Muscle of leg (tissue), 11 donors: ENCODE results near the gene SHB. TPM values are rescaled to one million over a fixed set of nuclear protein-coding genes. Genes with fewer than 3 reads are reported as not detected.

Experiments used
- DNase-seq: peaks from one replicate; pipeline ENCODE4 v3.0.0; 2013
- H3K27ac ChIP-seq: one replicate; pipeline ENCODE4 v1.5.1; 2013; ENCODE audit warnings: mild to moderate bottlenecking, low read length, control low read depth
- H3K27me3 ChIP-seq: one replicate; pipeline ENCODE4 v1.6.1; 2013; ENCODE audit warnings: low read length; ENCODE audit not compliant: control insufficient read depth, insufficient read depth
- H3K36me3 ChIP-seq: one replicate; pipeline ENCODE4 v1.6.1; 2013; ENCODE audit warnings: low read length; ENCODE audit not compliant: control insufficient read depth, insufficient read depth
- H3K4me1 ChIP-seq: one replicate; pipeline ENCODE4 v1.6.1; 2013; ENCODE audit warnings: low read length; ENCODE audit not compliant: control insufficient read depth, insufficient read depth
- H3K4me3 ChIP-seq: one replicate; pipeline ENCODE4 v1.5.1; 2013; ENCODE audit warnings: low read length, control low read depth
- H3K9me3 ChIP-seq: replicated peaks from 2 replicates; pipeline ENCODE4 v1.6.1; 2013; ENCODE audit warnings: low read depth, low read length; ENCODE audit not compliant: control insufficient read depth
- WGBS: methylation state at CpG from one replicate; pipeline ENCODE4 v1.1.5; 2013; ENCODE audit warnings: missing lambda C conversion rate; ENCODE audit not compliant: insufficient coverage; 5-methylcytosine and 5-hydroxymethylcytosine counted together
- polyA plus RNA-seq, 8 donors: library from polyadenylated mRNA; unstranded; fragments of 120-200 nt; gene quantifications; one replicate each; pipeline versions ENCODE4 v1.2.1 to v1.2.3, GENCODE V29; 2013; ENCODE audit warnings: inconsistent platforms in 1 of 8, low replicate concordance in 1 of 8; ENCODE audit not compliant: insufficient read length in 8 of 8, insufficient read depth in 1 of 8
- total RNA-seq: library from RNA; stranded (reverse); fragments of 120-200 nt; gene quantifications from one replicate; pipeline ENCODE4 v1.2.4, GENCODE V29; 2013

Gene SHB
- total and polyA plus RNA-seq, 9 donors, result 5.0 to 9.1 (median 6.2) TPM

DNA sequence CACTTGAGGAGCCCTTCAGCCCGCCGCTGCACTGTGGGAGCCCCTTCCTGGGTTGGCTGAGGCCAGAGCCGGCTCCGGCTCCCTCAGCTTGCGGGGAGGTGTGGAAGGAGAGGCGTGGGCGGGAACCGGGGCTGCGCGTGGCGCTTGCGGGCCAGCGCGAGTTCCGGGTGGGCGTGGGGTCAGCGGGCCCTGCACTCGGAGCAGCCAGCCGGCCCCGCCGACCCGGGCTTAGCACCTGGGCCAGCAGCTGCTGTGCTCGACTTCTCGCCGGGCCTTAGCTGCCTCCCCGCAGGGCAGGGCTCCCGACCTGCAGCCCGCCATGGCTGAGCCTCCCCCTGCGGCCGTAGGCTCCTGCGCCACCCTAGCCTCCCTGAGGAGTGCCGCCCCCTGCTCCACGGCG lies 6.2 kb upstream of the SHB start:
- Histone ChIP-seq H3K4me3 (no peak overlapping the region), H3K36me3 (no peaks in the 10 kb centered on the region), H3K27me3 (no peaks in the 10 kb centered on the region), H3K27ac (no peak overlapping the region), H3K4me1 (peaks cover 14% of the 10 kb centered on the region), H3K9me3 (no peaks in the 10 kb centered on the region)
- DNase-seq, result no peak
- WGBS, result 94% methylated on average over 23 of the region's 34 CpGs

GRCh38 chr9:38074441-38074961 lies 5.5 kb upstream of the SHB start:
- WGBS, result 33% methylated on average over 1 of the region's 5 CpGs

GRCh38 chr9:38073882-38074281 lies 4.9 kb upstream of the SHB start:
- Histone ChIP-seq H3K4me3 (no peak overlapping the region), H3K27me3 (no peaks in the 10 kb centered on the region), H3K27ac (no peak overlapping the region), H3K9me3 (no peaks in the 10 kb centered on the region), H3K4me1 (peaks cover 14% of the 10 kb centered on the region), H3K36me3 (no peaks in the 10 kb centered on the region)
- 85% methylated on average over 1 of the region's 3 CpGs for WGBS
- DNase-seq, result no peak

More at GRCh38 chr9:38074441-38074961, 5.5 kb upstream of the SHB start:
- Histone ChIP-seq H3K27ac (peak overlapping the region; percentile 3), H3K4me3 (no peak overlapping the region), H3K27me3 (no peaks in the 10 kb centered on the region), H3K36me3 (no peaks in the 10 kb centered on the region), H3K4me1 (peaks cover 16% of the 10 kb centered on the region), H3K9me3 (no peaks in the 10 kb centered on the region)
- DNase-seq, result peak; percentile 48

DNA sequence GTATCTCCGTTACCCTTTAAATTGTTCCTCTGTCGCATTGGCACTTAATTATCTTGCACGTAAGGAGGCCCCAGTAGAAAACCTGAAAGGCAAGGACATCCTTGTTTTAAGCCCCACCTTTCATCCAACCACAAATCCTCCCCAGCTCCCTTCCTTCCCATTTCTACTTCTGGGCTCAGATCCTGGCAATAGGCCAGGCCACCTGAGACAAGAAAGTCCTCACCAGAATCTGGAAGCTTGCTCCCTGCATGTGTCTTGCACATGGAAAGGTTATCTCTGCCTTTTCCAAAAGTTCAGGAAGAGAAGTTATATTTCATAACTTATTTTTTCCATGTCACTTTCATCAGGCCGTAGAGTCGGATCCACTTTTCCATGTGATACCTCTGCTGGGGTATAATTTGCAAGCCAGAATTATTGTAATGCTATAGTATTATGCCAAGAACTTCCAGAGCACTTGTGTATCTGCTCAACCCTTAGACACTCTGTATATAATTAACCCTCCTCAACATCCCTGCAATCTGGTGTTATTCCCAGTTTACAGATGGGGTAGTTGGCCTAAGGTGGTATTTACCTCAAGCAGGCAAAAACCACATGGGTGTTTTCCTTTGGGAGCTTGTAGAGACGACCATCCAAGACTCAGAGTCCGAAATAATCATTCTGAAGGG lies 2.6 kb upstream of the SHB start:
- Histone ChIP-seq H3K27ac (no peak overlapping the region), H3K36me3 (no peaks in the 10 kb centered on the region), H3K27me3 (peaks cover 7% of the 10 kb centered on the region), H3K9me3 (no peaks in the 10 kb centered on the region), H3K4me3 (no peak overlapping the region), H3K4me1 (peaks cover 26% of the 10 kb centered on the region)
- DNase-seq, result peak; percentile 62
- WGBS, result 41% methylated on average over 3 of the region's 7 CpGs

GRCh38 chr9:38067859-38068681 lies 957 bp downstream of the SHB start:
- peaks cover 43% of the 10 kb centered on the region for H3K4me1 ChIP-seq
- peaks cover 10% of the 10 kb centered on the region for H3K27me3 ChIP-seq
- H3K9me3 ChIP-seq, result no peaks in the 10 kb centered on the region
- DNase-seq, result peak; percentile 49
- no peaks in the 10 kb centered on the region for H3K36me3 ChIP-seq
- peak overlapping the region; percentile 54 for H3K4me3 ChIP-seq
- H3K27ac ChIP-seq, result peak overlapping the region; percentile 65
- under 1% methylated on average over 106 of the region's 107 CpGs for WGBS

GRCh38 chr9:38066914-38067858 lies 1.8 kb downstream of the SHB start:
- H3K9me3 ChIP-seq, result no peaks in the 10 kb centered on the region
- peak; percentile 46 for DNase-seq
- no peaks in the 10 kb centered on the region for H3K36me3 ChIP-seq
- peak overlapping the region; percentile 54 for H3K4me3 ChIP-seq
- peaks cover 51% of the 10 kb centered on the region for H3K4me1 ChIP-seq
- WGBS, result 2% methylated on average over 44 of the region's 47 CpGs
- peak overlapping the region; percentile 65 for H3K27ac ChIP-seq
- peaks cover 10% of the 10 kb centered on the region for H3K27me3 ChIP-seq

GRCh38 chr9:38066197-38066913 lies 2.7 kb downstream of the SHB start:
- Histone ChIP-seq H3K4me3 (peak overlapping the region; percentile 54), H3K4me1 (peaks cover 59% of the 10 kb centered on the region), H3K27me3 (peaks cover 10% of the 10 kb centered on the region), H3K9me3 (no peaks in the 10 kb centered on the region), H3K27ac (peak overlapping the region; percentile 7), H3K36me3 (no peaks in the 10 kb centered on the region)
- no peak for DNase-seq
- whole genome bisulfite sequencing, result 69% methylated on average over 5 of the region's 7 CpGs

- Histone ChIP-seq H3K27me3 (peaks cover 10% of the 10 kb centered on the region), H3K27ac (no peak overlapping the region), H3K4me1 (peaks cover 65% of the 10 kb centered on the region), H3K4me3 (no peak overlapping the region), H3K9me3 (no peaks in the 10 kb centered on the region), H3K36me3 (no peaks in the 10 kb centered on the region)
- no peak for DNase-seq
- 47% methylated on average over 4 of the region's 9 CpGs for whole genome bisulfite sequencing
Observed at GRCh38 chr9:38065369-38066075, 3.5 kb downstream of the SHB start.

DNA sequence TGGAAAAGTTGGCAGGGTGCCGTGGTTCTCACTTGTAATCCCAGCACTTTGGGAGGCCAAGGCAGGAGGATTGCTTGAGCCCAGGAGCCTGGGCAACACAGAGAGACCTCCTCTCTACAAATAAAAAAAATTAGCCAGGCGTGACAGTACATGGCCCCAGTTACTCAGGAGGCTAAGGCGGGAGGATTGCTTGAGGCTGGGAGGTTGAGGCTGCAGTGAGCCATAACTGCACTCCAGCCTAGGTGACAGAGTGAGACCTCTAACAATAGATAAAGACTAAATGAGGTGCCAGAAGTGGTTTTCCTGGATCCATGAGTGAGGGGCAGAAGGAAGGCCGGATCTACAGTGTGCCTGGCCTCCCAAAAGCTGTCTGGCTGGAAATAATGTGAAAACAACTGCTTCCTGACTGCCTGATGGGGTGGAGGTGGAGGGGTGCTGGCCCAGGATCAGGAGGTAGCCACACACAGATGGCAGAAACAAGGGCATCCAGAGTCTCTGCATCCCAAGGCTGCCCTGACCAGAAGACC lies 4.1 kb downstream of the SHB start:
- Histone ChIP-seq H3K27me3 (peaks cover 10% of the 10 kb centered on the region), H3K4me3 (no peak overlapping the region), H3K36me3 (no peaks in the 10 kb centered on the region), H3K4me1 (peaks cover 63% of the 10 kb centered on the region), H3K27ac (no peak overlapping the region), H3K9me3 (no peaks in the 10 kb centered on the region)
- 50% methylated on average over 1 of the region's 4 CpGs for WGBS
- DNase-seq, result no peak
